H1 (cell line): ENCODE data around the gene ARHGAP6. TPM values are rescaled to one million over a fixed set of nuclear protein-coding genes. Genes with fewer than 3 reads are reported as not detected.

Experiments used
- CTCF ChIA-PET: fragments of 300-600 bp; sonication (Branson Sonifier 250); formaldehyde crosslinking; loops from one replicate; lab custom pipeline; 2021; ENCODE audit not compliant: partially characterized antibody; lab: Charles Lee
- POLR2A ChIA-PET: fragments of 300-600 bp; sonication (Branson Sonifier 250); formaldehyde crosslinking; loops from one replicate; lab custom pipeline; 2021; ENCODE audit warnings: inconsistent platforms; ENCODE audit not compliant: partially characterized antibody; lab: Charles Lee
- DNase-seq, 2 experiments: peaks; one replicate each; pipeline versions ENCODE4 v3.0.0 to v3.0.0-alpha.2; 2010 to 2022; ENCODE audit warnings: low spot score in 2 of 2, low read depth in 1 of 2, mixed read lengths in 1 of 2
- FAIRE-seq: peaks from 2 replicates; lab custom pipeline; 2011; peaks lifted over from hg19 to GRCh38; lab: Jason Lieb, UNC
- H2AFZ ChIP-seq: 2 replicates; pipeline ENCODE4 v1.8.1; 2012; ENCODE audit warnings: low read length, inconsistent platforms
- H2AK5ac ChIP-seq: 2 replicates; pipeline ENCODE4 v1.6.1; 2013; ENCODE audit warnings: low read depth, low read length
- H2BK120ac ChIP-seq: replicated peaks from 2 replicates; pipeline ENCODE3; 2013; ENCODE audit warnings: low read depth, low read length, inconsistent platforms
- H2BK12ac ChIP-seq: 2 replicates; pipeline ENCODE4 v1.6.1; 2013; ENCODE audit warnings: low read depth, low read length
- H2BK15ac ChIP-seq: 2 replicates; pipeline ENCODE4 v1.6.1; 2013; ENCODE audit warnings: low read length
- H2BK20ac ChIP-seq: 2 replicates; pipeline ENCODE4 v1.6.1; 2013; ENCODE audit warnings: low read length
- H2BK5ac ChIP-seq: 2 replicates; pipeline ENCODE4 v1.6.1; 2013; ENCODE audit warnings: low read depth, low read length
- H3K14ac ChIP-seq: 2 replicates; pipeline ENCODE4 v1.6.1; 2013; ENCODE audit warnings: inconsistent platforms; ENCODE audit not compliant: insufficient read length
- H3K18ac ChIP-seq: 2 replicates; pipeline ENCODE4 v1.6.1; 2013; ENCODE audit warnings: low read length; ENCODE audit errors: extremely low read depth
- H3K23ac ChIP-seq: 2 replicates; pipeline ENCODE4 v1.6.1; 2013; ENCODE audit warnings: inconsistent platforms; ENCODE audit not compliant: insufficient read length
- H3K23me2 ChIP-seq: 2 replicates; pipeline ENCODE4 v1.6.1; 2013; ENCODE audit warnings: low read depth, low read length
- H3K27ac ChIP-seq: 2 replicates; pipeline ENCODE4 v1.6.1; 2011; ENCODE audit warnings: low read depth, low read length, inconsistent platforms
- H3K27me3 ChIP-seq, 4 experiments: replicated peaks in 1 of 4; 1 replicate in 1 of 4; 2 replicates in 3 of 4; pipeline versions ENCODE4 v1.6.1 to v1.8.1; 2011 to 2013; ENCODE audit warnings: low read length in 3 of 4, mild to moderate bottlenecking in 3 of 4, inconsistent platforms in 2 of 4, mixed read lengths in 2 of 4, moderate library complexity in 1 of 4; ENCODE audit not compliant: control insufficient read depth in 3 of 4, insufficient read depth in 3 of 4; ENCODE audit errors: extremely low read depth in 1 of 4
- H3K36me3 ChIP-seq, 4 experiments: 2 replicates each; pipeline versions ENCODE4 v1.6.1 to v1.8.1; 2011 to 2013; ENCODE audit warnings: mild to moderate bottlenecking in 4 of 4, low read length in 3 of 4, moderate library complexity in 2 of 4, control low read depth in 1 of 4, inconsistent platforms in 1 of 4; ENCODE audit not compliant: insufficient read depth in 4 of 4, control insufficient read depth in 2 of 4
- H3K4ac ChIP-seq: replicated peaks from 2 replicates; pipeline ENCODE3; 2013; ENCODE audit warnings: low read length, low read depth, mixed read lengths, inconsistent platforms; ENCODE audit not compliant: insufficient read length
- H3K4me1 ChIP-seq, 4 experiments: replicated peaks in 1 of 4; 1 replicate in 1 of 4; 2 replicates in 3 of 4; pipeline versions ENCODE4 v1.6.1 to v1.8.1; 2011 to 2013; ENCODE audit warnings: low read length in 3 of 4, inconsistent platforms in 2 of 4, mixed read lengths in 1 of 4; ENCODE audit not compliant: insufficient read depth in 4 of 4, control insufficient read depth in 3 of 4
- H3K4me2 ChIP-seq, 2 experiments: 2 replicates each; pipeline versions ENCODE4 v1.6.1 to v1.8.1; 2011 to 2013; ENCODE audit warnings: low read depth in 2 of 2, low read length in 2 of 2, control low read depth in 1 of 2, inconsistent platforms in 1 of 2, mild to moderate bottlenecking in 1 of 2; ENCODE audit not compliant: insufficient read depth in 1 of 2
- H3K4me3 ChIP-seq, 4 experiments: fragments of 200-600, 300-600 bp in 1 of 4; sonication (generic), shearing (Covaris generic), sonication (Bioruptor Twin) in 1 of 4; 2 replicates each; pipeline versions ENCODE4 v1.5.1 to v1.8.1; 2011 to 2016; ENCODE audit warnings: low read length in 4 of 4, low read depth in 3 of 4, control low read depth in 2 of 4, inconsistent platforms in 2 of 4, mild to moderate bottlenecking in 2 of 4, mixed read lengths in 1 of 4, moderate library complexity in 1 of 4; ENCODE audit not compliant: insufficient read depth in 2 of 4; ENCODE audit errors: extremely low read depth in 1 of 4
- H3K56ac ChIP-seq: replicated peaks from 2 replicates; pipeline ENCODE3; 2013; ENCODE audit warnings: low read depth, mild to moderate bottlenecking, mixed read lengths, low read length, inconsistent platforms; ENCODE audit not compliant: insufficient read length
- H3K79me1 ChIP-seq: 2 replicates; pipeline ENCODE4 v1.6.1; 2013; ENCODE audit warnings: low read depth, low read length, control low read depth
- H3K79me2 ChIP-seq, 2 experiments: 2 replicates each; pipeline versions ENCODE4 v1.6.1 to v1.8.1; 2012 to 2013; ENCODE audit warnings: low read length in 2 of 2, mild to moderate bottlenecking in 2 of 2, inconsistent platforms in 1 of 2; ENCODE audit not compliant: insufficient read depth in 2 of 2, control insufficient read depth in 1 of 2
- H3K9ac ChIP-seq, 4 experiments: replicated peaks in 1 of 4; 1 replicate in 1 of 4; 2 replicates in 3 of 4; pipeline versions ENCODE4 v1.6.1 to v1.8.1; 2011 to 2013; ENCODE audit warnings: low read depth in 3 of 4, low read length in 3 of 4, control low read depth in 2 of 4, mild to moderate bottlenecking in 2 of 4, moderate library complexity in 2 of 4, inconsistent platforms in 1 of 4; ENCODE audit errors: extremely low read depth in 1 of 4
- H3K9me3 ChIP-seq, 2 experiments: 2 replicates each; pipeline versions ENCODE4 v1.6.1 to v1.8.1; 2012 to 2013; ENCODE audit warnings: mild to moderate bottlenecking in 2 of 2, moderate library complexity in 2 of 2, control low read depth in 1 of 2, inconsistent platforms in 1 of 2, low read depth in 1 of 2, low read length in 1 of 2, mixed read lengths in 1 of 2; ENCODE audit not compliant: insufficient read depth in 2 of 2
- H4K20me1 ChIP-seq, 2 experiments: replicated peaks in 1 of 2; 2 replicates each; pipeline versions ENCODE3 to v1.8.1; 2011 to 2013; ENCODE audit warnings: inconsistent platforms in 2 of 2, low read length in 2 of 2, mild to moderate bottlenecking in 1 of 2; ENCODE audit not compliant: insufficient read depth in 2 of 2, control insufficient read depth in 1 of 2
- H4K5ac ChIP-seq: 2 replicates; pipeline ENCODE4 v1.6.1; 2013; ENCODE audit warnings: low read length, low read depth, mixed read lengths, inconsistent platforms; ENCODE audit not compliant: insufficient read length
- H4K8ac ChIP-seq: 2 replicates; pipeline ENCODE4 v1.8.0; 2013; ENCODE audit warnings: mild to moderate bottlenecking, moderate library complexity, low read length, inconsistent platforms; ENCODE audit not compliant: insufficient read depth; ENCODE audit errors: extremely low read depth
- H4K91ac ChIP-seq: replicated peaks from 2 replicates; pipeline ENCODE3; 2013; ENCODE audit warnings: low read length, mixed read lengths, inconsistent platforms; ENCODE audit not compliant: insufficient read length
- CEBPB ChIP-seq: IDR thresholded peaks from 2 replicates; pipeline ENCODE4 v1.6.1; 2012; ENCODE audit warnings: low read depth, low read length
- HDAC2 ChIP-seq, 2 experiments: fragments of 300-600 bp in 1 of 2; sonication (generic) in 1 of 2; IDR thresholded peaks; 2 replicates each; pipeline ENCODE4 v1.6.1; 2011 to 2012; ENCODE audit warnings: low read depth in 2 of 2, low read length in 2 of 2, mild to moderate bottlenecking in 2 of 2, moderate library complexity in 2 of 2, borderline replicate concordance in 1 of 2, inconsistent platforms in 1 of 2
- PHF8 ChIP-seq: fragments of 200-600 bp; sonication (generic); conservative IDR thresholded peaks from 2 replicates; pipeline ENCODE4 v1.7.1; 2012; ENCODE audit warnings: low read depth, mild to moderate bottlenecking, inconsistent platforms, low read length, moderate library complexity
- RAD21 ChIP-seq, 2 experiments: IDR thresholded peaks in 1 of 2; conservative IDR thresholded peaks in 1 of 2; 2 replicates each; pipeline ENCODE4 v1.6.1; 2011; ENCODE audit warnings: low read depth in 2 of 2, low read length in 2 of 2, improper control_type of control experiment in 1 of 2, inconsistent platforms in 1 of 2, mild to moderate bottlenecking in 1 of 2, moderate library complexity in 1 of 2
- WGBS, 2 experiments: shearing (Covaris generic) in 1 of 2; methylation state at CpG; one replicate each; pipeline versions ENCODE4 v1.1.6 to v1.1.7; 2013 to 2015; ENCODE audit warnings: low lambda C conversion rate in 2 of 2, mixed read lengths in 2 of 2, inconsistent platforms in 1 of 2, low coverage in 1 of 2, missing lambda C conversion rate in 1 of 2; ENCODE audit not compliant: insufficient replicate concordance in 2 of 2, insufficient coverage in 1 of 2, insufficient read length in 1 of 2; ENCODE audit errors: extremely low coverage in 1 of 2, missing lambda C conversion rate in 1 of 2; 5-methylcytosine and 5-hydroxymethylcytosine counted together
- polyA plus RNA-seq, 7 experiments: library from polyadenylated mRNA; depleted of rRNA in 3 of 7; stranded (reverse) in 5 of 7; unstranded in 2 of 7; fragments of >200 nt in 5 of 7; fragments of 200-250 nt in 2 of 7; gene quantifications; 1 replicate in 5 of 7; 2 replicates in 1 of 7; 4 replicates in 1 of 7; pipeline versions ENCODE4 v1.2.1 to v1.2.3, GENCODE V29; 2011 to 2013; ENCODE audit warnings: missing spikeins in 2 of 7, mixed read lengths in 2 of 7
- total RNA-seq: library from RNA; stranded (reverse); fragmentation: NEBNext Ultra II Directional; extraction: Animal tissue kit (Norgen Biotek cat#: 25700); gene quantifications from 2 replicates; pipeline ENCODE4 v1.2.1, GENCODE V29; 2021

ARHGAP6 gene
- total and polyA plus RNA-seq, 2 of the 8 experiments (the other 6 are each of a cell fraction or from before 2014, with no cell fraction given): 0.35 to 0.82 TPM

- Histone ChIP-seq H3K79me1 (no peaks in the 10 kb centered on the region), H2BK12ac (no peak overlapping the region), H4K20me1 (no peaks in the 10 kb centered on the region), H3K9me3 (no peaks in the 10 kb centered on the region), H3K79me2 (no peaks in the 10 kb centered on the region), H2AK5ac (no peak overlapping the region), H2BK15ac (no peak overlapping the region), H3K23ac (no peak overlapping the region), H3K18ac (no peak overlapping the region), H3K36me3 (no peaks in the 10 kb centered on the region), H3K27ac (no peak overlapping the region), H2BK20ac (no peak overlapping the region), H3K4me1 (no peaks in the 10 kb centered on the region), H4K8ac (no peak overlapping the region), H4K5ac (no peak overlapping the region), H3K9ac (no peak overlapping the region), H2BK5ac (no peak overlapping the region), H3K23me2 (no peaks in the 10 kb centered on the region), H2AFZ (no peak overlapping the region), H2BK120ac (no peak overlapping the region), H3K4ac (no peak overlapping the region), H3K56ac (no peak overlapping the region), H3K14ac (no peak overlapping the region), H3K27me3 (no peaks in the 10 kb centered on the region), H4K91ac (no peak overlapping the region), H3K4me3 (no peak overlapping the region), H3K4me2 (no peak overlapping the region)
- 73% methylated on average over 4 of the region's 4 CpGs; no CpG with 5 or more reads in 1 of the 2 experiments for WGBS, 2 experiments
- ChIA-PET CTCF (no interaction called here), POLR2A (no interaction called here)
- FAIRE-seq (no peak), DNase-seq (no peak)
- no peak for TF ChIP-seq PHF8
- no peak for TF ChIP-seq RAD21 (IDR thresholded peaks at IDR 0.05 in 1 of 2, conservative IDR thresholded peaks at IDR 0.05 in 1 of 2; ENCODE audit: low read depth in 2 of 2, low read length in 2 of 2)
- no peak for TF ChIP-seq CEBPB
- TF ChIP-seq HDAC2 (IDR thresholded peaks at IDR 0.05; ENCODE audit: borderline replicate concordance in 1 of 2, low read depth in 2 of 2, low read length in 2 of 2): no peak
These were observed 218.8 kb downstream of the ARHGAP6 start for GRCh38 chrX:11446949-11447348.
